8988T (cell line): ENCODE results near the gene ANKRD13D.

ENCODE experiments used
- DNase-seq: peaks from one replicate; pipeline ENCODE4 v3.0.0; 2011

Gene ANKRD13D

DNA sequence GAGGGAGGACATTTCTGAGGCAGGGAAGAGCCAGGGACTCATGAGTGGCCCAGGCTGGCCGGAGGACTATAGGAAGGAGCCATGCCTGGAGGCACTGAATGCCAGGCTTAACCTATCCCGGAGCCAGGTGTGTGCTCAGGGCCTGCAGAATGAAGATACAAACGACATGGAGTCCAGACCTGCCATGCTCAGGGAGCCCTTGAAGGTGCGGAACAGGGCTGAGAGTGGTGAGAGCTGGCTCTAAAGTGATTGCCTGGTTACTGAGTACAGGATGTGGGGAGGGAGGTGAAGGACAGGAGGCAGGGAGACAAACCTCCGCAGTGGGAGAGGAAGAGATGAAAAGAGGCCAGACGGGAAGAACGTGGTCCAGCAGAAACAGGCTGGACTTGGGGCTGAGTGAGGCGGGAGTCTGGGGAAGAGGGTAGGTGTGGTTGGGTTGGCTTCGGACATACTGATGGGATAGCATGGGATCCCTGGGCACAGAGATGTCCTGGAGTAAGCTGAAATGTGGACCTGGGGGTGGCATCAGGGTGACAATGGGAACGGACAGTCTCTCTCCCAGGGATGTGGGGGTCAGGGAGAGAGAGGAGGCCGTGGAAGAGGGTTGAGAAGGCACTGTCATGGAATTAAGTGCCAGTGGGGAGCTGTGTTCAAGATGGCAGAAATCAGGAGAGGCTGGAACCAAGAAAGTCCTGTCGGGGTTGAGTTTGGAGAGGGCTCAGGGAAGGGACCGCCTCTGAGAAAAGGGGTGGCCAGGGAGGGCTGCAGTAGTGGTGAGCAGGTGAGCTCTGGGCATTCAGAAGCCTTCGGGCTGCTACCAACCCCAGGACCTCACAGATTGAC, 1.5 kb upstream of the ANKRD13D start:
- no peak for DNase-seq

DNA sequence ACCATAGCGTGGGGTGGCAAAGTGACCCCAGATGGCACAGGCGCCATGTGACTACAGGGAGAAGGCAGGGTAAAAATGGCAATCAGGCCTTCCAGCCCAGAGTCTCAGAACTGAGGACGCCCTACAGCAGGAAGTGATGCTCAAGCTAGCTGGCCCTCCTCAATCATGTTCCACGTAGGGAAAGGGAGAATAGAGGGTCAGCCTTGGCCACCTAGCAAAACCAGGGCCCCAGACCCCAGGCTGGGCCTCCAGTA, 978 bp upstream of the ANKRD13D start:
- DNase-seq: no peak

DNA sequence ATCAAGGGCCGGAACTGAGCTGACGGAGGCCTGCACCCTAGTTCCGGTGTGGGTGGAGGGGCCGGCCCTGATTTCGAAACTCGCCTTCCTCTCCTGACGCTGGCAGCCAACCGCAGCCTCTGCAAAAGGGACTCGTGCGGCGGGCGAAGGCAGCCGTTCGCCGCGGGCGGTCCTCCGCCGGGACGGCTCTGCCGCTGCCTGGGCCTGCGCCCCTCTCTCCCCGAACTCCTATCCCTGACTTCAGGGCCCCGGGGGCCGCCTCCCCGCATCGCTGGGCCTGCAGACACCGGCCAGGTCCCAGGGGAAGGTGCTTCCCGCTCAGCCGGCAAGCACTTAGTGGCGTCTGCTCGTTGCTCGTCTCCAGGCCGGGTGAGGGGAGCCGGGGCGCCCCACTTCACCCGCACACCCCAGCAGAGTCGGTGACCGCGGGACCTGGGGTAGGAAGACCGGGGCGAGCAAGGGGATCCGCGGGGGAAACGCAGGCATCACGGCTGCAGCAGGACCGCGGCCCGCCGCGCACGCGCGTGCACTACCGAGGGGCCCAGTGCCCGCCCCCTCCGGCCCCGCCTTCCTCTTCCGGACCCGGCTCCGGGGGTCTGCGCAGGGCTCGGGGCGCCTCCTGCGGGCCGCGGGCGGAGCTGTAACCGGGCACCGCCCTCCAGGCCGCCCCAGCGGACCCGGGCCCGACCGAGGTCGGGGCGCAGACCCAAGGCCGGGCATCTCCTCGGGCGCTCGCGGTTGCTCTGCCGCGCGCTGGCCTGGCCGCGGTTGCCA, 464 bp upstream of the ANKRD13D start:
- peak; percentile 98 for DNase-seq

DNA sequence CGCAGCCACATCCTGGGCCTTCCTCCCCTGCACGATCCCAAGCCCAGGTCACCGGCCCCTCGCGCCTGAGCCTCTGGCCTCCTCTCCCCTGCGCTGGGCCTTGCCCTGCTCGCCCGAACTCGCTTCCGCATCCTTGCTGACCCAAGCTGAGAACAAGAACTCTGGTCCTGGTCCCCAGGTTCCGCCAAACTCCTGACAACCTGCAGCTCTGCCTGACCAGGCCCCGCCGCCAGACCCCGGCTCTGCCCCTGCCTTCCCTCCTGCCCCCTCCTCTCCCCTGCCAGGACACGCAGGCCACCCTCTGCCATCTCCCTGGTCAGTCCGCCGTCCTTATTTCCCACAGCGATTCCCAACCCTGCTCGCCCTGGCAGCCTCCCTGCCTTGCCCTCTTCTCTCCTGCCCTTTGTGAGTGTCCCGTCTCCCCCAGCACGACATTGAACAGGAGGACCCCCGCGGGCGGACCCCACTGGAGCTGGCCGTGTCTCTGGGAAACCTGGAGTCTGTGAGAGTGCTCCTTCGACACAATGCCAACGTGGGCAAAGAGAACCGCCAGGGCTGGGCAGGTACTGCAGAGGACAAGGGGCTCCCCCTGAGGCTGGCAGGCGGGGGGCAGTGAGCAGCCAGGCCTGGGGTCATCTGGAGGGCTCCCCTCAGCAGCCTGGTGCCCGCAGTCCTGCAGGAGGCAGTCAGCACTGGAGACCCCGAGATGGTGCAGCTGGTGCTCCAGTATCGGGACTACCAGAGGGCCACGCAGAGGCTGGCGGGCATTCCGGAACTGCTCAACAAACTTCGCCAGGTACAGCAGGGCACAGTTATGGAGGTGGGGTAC, 762 bp downstream of the ANKRD13D start:
- DNase-seq: no peak

DNA sequence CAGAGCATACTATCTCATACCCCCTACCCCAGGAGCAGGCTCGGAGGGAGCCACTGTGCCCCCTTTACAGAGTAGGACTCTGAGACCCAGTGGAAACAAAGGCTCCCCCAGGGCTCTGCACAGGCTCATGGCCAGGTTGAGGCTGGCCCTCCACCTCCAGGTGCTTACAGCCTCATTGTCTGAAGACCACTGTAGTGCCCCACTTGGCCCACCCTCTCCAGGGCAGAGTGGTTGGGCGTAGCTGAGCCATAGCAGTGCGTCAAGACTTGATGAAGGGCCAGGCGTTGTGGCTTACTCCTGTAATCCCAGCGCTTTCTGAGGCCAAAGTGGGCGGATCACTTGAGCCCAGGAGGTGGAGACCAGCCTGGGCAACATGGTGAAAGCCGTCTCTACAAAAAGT, 1.7 kb downstream of the ANKRD13D start:
- no peak for DNase-seq

DNA sequence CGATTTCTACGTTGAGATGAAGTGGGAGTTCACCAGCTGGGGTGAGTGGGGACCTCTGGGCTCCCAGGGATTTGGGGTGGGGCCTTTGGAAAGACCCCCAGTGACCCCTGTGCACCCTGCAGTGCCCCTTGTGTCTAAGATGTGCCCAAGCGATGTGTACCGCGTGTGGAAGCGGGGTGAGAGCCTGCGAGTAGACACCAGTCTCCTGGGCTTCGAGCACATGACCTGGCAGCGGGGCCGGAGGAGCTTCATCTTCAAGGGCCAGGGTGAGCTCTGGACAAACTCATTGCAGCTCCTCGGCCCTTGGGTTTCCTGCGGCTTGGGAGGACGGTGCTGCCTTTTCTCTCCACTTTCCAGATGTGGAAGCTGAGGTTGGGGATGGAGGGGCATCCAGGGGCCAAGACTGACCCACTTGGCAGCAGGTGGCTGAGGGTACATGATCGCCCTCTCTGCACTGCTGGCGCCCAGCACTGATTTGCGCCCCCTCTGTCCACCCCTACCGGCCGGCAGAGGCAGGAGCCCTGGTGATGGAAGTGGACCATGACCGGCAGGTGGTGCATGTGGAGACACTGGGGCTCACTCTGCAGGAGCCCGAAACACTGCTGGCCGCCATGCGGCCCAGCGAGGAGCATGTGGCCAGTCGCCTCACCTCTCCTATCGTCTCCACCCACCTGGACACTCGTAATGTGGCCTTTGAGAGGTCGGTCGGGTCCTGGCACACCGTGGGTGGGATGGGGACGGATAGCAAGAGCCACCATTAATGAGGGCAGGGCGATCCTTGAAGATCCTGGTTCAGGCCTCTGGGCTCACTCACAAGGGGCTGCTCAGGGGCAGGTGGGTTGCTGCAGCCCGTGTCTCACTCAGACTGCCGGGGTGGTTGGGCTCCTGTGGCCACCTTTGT, 2.6 kb downstream of the ANKRD13D start:
- DNase-seq: no peak

DNA sequence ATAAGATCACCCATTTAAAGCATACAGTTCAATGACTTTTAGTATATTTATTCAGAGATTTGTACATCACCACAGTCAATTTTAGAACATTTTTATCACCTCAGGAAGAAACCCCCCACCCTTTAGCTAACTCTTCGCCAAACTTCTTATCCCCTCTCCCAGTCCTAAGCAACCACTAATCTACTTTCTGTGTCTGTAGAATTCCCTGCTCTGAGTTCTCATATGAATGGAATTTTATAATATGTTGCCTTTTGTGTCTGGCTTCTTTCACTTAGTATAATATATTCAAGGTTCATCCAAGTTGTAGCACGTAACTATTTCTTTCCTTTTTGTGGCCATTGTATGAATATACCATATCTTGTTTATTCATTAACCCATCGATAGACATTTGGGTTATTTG, 3.6 kb downstream of the ANKRD13D start:
- no peak for DNase-seq

DNA sequence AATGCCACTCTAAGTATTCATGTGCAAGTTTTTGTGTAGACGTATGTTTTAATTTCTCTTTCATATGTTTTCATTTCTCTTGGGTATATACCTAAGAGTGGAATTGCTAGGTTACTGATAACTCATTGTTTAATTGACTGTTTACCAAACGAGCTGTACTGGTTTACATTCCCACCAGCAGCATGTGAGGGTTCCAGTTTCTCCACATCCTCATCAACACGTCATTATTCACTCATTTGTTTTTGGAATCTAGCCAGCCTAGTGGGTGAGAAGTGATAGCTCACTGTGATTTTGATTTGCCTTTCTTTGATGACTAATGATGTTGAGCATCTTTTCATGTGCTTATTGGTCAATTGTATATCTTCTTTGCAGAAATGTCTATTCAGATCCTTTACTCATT, 4.0 kb downstream of the ANKRD13D start:
- no peak for DNase-seq

DNA sequence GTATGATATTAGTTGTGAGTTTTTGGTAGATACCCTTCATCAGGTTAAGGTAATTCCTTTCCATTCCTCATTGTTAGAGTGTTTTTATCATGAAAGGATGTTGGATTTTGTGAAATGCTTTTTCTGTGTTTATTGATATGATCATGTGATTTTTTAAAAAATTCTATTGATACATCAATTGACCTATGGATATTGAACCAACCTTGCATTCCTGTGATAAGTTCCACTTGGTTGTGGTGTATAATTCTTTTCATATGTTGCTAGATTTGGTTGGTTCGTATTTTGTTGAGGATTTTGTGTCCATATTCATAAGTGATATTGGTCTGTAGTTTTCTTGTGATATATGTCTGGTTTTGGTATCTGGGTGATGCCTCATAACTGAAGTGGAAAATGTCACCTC, 6.7 kb downstream of the ANKRD13D start:
- DNase-seq: no peak

DNA sequence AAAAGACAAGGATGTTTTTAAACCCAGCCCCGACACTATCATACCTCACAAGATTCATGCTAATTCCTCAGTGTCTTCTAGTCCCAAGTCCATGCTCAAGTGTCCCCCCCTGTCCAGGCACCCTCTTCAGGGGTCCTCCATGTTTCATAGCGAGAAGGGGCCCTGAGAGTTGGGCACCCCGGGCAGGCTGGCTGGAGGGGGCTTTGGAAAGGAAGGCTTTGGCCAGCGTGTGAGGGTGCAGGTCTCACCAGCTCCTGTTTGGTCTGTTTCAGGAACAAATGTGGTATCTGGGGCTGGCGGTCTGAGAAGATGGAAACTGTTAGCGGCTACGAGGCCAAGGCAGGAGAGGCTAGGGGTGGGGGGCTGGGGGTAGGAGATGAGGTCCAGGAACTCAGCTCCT, 9.7 kb downstream of the ANKRD13D start:
- no peak for DNase-seq

DNA sequence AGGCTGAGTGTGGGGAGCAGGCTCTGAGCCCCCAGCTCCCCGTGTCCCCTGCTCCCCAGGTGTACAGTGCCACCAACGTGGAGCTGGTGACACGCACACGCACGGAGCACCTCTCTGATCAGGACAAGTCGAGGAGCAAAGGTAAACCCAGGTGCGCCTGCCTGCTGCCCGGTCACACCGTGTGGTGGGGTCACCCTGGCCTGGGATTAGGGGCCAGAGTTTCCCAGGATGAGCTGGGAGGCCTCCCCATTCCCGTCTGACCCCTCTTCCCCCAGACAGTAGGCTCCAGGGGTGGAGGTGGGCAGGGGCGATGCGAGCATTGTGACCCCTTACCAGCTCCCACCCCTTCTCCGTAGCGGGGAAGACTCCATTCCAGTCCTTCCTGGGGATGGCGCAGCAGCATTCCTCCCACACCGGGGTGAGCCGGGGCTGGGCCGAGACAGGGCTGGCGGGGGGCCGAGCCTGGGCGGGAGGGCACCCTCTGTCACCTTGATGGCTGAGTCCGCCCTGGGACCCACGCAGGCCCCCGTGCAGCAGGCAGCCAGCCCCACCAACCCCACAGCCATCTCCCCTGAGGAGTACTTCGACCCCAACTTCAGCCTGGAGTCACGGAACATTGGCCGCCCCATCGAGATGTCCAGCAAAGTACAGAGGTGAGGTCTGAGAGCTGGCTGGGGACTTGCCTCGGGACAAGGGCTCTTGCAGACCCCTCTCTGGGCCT, 10.5 kb downstream of the ANKRD13D start:
- no peak for DNase-seq

DNA sequence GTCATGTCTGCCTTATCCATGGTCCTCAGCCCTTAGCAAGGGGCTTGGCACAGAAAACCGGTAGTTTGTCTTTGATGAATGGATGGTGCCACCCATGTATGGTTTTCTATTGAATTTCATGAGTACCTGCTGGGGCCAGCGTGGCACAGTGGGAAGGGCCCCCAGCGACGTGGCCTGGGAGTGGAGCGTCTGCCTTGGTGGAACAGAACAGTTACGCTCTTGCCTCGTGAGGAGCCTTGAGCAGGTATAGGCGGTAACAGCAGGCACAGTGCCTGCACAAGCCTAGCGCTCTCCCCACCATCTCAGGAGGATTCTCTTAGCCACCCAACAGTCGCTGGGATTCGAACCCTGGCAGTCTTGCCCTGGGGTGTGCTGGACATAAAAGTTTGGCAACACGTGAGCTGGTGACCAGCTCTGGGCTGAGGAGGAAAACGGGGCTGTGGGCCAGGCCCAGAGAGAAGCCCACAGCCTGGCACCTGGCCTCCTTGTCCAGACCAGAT, 11.2 kb downstream of the ANKRD13D start:
- DNase-seq: no peak

DNA sequence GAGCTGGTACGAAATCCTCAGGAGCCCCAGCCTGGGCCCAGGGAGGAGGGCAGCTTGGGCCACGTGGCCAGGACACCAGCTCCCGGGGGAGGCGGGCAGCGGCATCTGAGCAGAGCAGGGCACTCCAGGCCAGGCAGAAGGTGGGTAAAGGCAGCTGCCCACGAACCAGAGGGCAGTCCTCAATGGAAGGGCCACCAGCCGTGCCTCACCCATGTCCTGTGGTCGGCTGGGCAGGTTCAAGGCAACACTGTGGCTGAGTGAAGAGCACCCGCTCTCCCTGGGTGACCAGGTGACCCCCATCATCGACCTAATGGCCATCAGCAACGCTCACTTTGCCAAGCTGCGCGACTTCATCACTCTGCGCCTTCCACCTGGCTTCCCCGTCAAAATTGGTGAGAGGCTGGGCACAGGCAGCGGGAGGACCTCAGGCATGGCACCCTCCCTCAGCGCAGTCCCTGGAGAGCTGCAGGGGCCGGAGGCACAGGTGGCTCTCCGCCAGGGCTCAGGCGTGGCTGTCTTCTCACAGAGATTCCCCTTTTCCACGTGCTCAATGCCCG, 11.7 kb downstream of the ANKRD13D start:
- DNase-seq: no peak

DNA sequence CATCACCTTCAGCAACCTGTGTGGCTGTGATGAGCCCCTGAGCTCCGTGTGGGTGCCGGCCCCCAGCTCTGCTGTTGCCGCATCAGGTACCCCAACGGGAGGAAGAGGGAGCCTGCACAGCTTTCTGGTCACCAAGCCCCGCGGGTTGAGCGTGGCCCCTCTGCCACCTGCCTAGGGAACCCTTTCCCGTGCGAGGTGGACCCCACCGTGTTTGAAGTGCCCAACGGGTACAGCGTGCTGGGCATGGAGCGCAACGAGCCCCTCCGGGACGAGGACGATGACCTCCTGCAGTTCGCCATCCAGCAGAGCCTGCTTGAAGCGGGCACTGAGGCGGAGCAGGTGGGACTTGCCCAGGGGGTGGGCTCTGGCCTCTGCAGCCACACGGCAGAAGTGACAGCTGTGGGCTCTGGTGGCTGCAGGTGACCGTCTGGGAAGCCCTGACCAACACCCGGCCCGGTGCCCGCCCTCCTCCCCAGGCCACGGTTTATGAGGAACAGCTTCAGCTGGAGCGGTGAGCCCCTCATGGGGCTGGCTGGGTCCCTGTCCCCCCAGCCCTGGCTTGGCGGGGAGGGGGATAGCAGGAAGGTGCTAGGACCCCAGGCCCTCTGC, 12.3 kb downstream of the ANKRD13D start:
- DNase-seq: no peak

DNA sequence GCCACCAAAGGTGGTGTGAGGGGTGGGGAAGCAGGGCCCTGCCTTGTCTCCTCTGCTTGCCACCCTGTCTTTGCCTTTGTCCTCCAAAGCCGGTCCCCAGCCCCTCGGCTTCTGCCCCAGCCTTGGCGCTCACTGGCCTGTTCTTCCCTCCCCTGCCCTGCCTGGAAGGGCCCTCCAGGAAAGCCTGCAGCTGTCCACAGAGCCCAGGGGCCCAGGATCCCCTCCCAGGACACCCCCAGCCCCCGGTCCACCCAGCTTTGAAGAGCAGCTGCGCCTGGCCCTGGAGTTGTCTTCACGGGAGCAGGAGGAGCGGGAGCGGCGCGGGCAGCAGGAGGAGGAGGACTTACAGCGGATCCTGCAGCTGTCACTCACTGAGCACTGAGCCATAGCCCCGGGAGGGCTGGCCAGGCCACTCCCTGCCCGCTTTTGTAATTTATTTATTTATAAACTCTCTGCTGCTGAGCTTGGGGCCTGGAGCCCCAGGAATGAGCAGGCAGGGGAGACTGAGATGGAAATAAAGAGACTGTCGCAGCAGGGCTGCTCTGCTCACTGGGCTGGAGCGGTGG, 12.9 kb downstream of the ANKRD13D start:
- no peak for DNase-seq

DNA sequence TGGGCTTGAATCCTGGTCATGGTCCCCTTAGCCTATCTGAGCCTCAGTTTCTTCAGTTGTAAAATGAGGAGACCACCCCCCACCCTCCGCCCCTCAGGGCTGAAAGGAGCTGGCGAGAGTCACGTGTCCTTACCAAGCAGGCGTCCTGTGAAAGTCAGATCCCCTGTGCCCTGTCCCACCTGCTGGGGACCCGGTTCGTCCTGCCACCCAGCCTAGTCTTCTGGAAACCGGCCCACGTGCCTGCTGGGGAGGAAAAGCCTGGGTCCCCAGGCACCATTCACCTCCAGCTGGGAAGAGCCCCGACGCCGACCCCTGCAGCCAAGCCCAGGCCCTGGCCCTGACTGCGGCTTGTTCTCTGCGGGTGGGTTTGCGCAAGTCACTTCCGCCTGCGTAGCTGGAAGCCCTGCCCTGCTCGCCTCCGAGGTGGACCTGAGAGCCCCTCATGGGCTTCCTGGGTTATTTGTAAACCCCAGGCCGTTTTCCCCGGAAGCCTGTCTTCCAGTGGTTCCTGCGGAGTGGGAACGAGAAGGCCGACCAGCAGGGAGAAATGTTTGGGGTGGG, 13.5 kb downstream of the ANKRD13D start:
- no peak for DNase-seq

DNA sequence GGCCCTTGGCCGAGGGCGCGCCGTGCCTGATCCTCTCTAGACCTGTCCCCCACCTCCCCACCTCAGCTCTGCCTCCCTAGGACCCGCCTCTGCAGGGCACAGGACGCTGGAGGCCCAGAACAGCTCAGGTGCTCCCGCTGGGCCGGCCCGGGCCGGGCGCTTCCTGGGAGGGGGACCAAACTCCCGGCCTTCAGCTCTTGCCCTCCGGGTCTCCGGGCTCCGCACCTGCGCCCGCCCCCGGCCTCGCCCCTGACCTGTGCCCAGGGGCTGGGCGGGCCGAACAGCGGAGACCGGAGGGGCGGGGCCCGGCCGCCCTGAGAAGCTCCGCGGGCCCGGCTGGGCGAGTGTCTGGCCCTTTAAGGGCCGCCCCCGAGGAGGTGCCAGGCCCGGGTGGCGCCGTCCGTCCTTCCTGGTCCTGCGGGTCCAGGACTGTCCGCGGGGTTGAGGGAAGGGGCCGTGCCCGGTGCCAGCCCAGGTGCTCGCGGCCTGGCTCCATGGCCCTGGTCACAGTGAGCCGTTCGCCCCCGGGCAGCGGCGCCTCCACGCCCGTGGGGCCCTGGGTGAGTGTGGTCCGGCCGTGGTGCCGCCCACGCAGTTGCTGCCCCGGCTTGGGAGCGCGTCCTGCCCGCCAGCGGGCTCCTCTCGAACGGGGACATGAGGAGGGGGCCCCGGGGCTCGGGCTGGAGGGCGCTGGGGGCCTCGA, 14.2 kb downstream of the ANKRD13D start, which contains the start of gene SSH3:
Gene SSH3 (plus strand): TSS at position 399 of the 703 bp plus-strand sequence. CDS start 96 bp downstream, at position 495.
- peak; percentile 76 for DNase-seq

DNA sequence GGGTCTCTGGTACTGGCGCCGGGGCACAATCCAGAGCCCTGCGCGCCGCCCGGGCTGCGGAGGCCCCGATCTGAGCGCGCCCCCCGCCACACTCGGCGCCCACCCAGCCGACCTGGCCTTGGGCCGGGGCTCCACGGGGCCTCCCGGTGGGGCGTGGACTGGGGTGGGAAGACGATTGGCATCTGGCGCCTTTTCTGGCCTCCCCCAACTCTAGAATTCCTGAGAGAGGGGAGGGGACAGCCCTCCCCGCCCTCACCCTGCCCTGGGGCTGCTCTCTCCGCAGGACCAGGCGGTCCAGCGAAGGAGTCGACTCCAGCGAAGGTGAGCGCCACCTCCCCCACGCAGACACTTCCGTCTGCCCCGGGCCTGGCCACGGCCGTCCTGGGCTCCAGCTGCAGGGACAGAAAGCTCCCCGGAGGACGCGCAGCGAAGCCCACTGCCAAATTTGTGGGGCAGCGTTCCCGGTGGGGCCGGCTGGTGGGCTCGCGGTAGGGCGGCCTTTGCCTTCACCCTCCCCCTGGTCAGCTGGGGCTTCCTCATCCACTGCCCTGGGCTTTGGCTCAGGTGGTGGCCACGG, 14.8 kb downstream of the ANKRD13D start:
- no peak for DNase-seq

DNA sequence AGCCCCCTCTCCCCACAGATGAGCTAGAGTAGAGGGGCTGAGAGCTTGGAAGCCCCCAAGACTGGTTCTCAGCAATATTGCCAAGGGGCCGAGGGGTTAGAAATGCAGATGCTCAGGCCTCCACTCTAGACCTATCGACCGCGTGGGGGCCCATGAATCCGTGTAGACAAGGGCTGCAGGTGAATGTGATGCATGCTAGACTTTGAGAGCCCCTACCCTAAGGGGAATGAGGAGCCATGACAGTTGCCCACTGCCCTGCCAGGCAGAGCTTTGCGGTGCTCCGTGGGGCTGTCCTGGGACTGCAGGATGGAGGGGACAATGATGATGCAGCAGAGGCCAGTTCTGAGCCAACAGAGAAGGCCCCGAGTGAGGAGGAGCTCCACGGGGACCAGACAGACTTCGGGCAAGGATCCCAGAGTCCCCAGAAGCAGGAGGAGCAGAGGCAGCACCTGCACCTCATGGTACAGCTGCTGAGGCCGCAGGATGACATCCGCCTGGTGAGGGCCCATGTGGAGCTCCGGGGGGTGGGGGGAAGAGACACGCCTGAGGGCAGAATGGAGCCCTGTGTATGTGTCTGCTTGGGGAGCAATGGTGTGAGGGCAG, 15.5 kb downstream of the ANKRD13D start:
- no peak for DNase-seq
